Measurements from ENCODE around the gene ATP5F1D.

The ATP5F1D gene

GRCh38 chr19:1235625-1236538, 5.7 kb upstream of the ATP5F1D start:
- Mint-ChIP-seq H3K27ac (no peak overlapping the region), H3K36me3 (ENCODE audit: low read depth) (no peaks in the 10 kb centered on the region), H3K9me3 (no peaks in the 10 kb centered on the region), H3K4me1 (ENCODE audit: low read depth) (peaks cover 11% of the 10 kb centered on the region), H3K4me3 (no peak overlapping the region), H3K27me3 (peaks cover 8% of the 10 kb centered on the region)

GRCh38 chr19:1236576-1236975, 5.0 kb upstream of the ATP5F1D start:
- no peaks in the 10 kb centered on the region for H3K36me3 Mint-ChIP-seq (ENCODE audit: low read depth)
- no peaks in the 10 kb centered on the region for H3K9me3 Mint-ChIP-seq
- H3K4me3 Mint-ChIP-seq: no peak overlapping the region
- H3K4me1 Mint-ChIP-seq (ENCODE audit: low read depth): peaks cover 18% of the 10 kb centered on the region
- peaks cover 8% of the 10 kb centered on the region for H3K27me3 Mint-ChIP-seq
- no peak overlapping the region for H3K27ac Mint-ChIP-seq

DNA sequence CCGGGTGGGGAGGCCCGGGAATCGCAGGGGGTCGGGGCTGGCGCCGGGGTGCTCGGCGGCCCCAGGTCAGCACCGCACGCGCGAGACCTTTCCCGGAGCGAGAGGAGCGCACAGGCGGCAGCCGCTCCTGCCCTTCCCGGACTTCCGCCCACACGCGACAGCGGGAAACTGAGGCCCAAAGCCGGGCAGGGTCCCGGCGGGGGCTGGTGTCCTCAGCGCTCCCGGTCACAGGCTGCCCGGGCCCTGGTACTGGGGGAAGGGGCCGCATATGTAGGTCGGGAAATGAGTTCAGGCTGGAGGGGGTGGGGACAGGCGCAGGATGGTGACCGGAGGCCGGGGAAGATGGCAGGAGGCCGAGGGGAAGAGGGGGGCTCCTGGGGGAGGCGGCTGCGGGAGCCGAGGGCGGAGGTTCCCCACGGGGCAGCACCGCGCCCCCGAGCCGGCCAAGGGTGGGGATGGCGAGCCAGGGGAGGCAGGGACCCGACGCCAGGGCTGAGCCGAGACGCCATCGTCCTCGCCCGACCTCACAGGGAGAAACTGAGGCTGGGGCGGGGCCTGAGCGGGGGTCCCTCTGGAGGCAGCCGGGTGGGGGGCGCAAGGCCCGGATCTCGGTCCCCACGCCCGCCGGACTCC, 4.4 kb upstream of the ATP5F1D start:
- Mint-ChIP-seq H3K4me1 (ENCODE audit: low read depth) (peaks cover 18% of the 10 kb centered on the region), H3K9me3 (no peaks in the 10 kb centered on the region), H3K4me3 (peak overlapping the region; percentile 30), H3K27me3 (peaks cover 8% of the 10 kb centered on the region), H3K36me3 (ENCODE audit: low read depth) (no peaks in the 10 kb centered on the region), H3K27ac (no peak overlapping the region)

- peaks cover 8% of the 10 kb centered on the region for H3K27me3 Mint-ChIP-seq
These were observed 3.7 kb upstream of the ATP5F1D start, which contains the start of gene CBARP for GRCh38 chr19:1237754-1238368. CBARP (minus strand) TSS chr19:1238005; CDS start chr19:1236100, 1,905 bp downstream.

GRCh38 chr19:1238369-1239303, 2.9 kb upstream of the ATP5F1D start:
- peak overlapping the region; percentile 55 for H3K27ac Mint-ChIP-seq
- peaks cover 8% of the 10 kb centered on the region for H3K27me3 Mint-ChIP-seq
- peak overlapping the region; percentile 74 for H3K4me3 Mint-ChIP-seq
- H3K36me3 Mint-ChIP-seq (ENCODE audit: low read depth): no peaks in the 10 kb centered on the region
- H3K4me1 Mint-ChIP-seq (ENCODE audit: low read depth): peaks cover 33% of the 10 kb centered on the region
- no peaks in the 10 kb centered on the region for H3K9me3 Mint-ChIP-seq

More at GRCh38 chr19:1237754-1238368, 3.7 kb upstream of the ATP5F1D start, which contains the start of gene CBARP:
- H3K4me3 Mint-ChIP-seq: peak within 1 kb of the TSS; percentile 74
- no peaks in the 10 kb centered on the region for H3K9me3 Mint-ChIP-seq
- no peaks in the 10 kb centered on the region for H3K36me3 Mint-ChIP-seq (ENCODE audit: low read depth)
- peaks cover 25% of the 10 kb centered on the region for H3K4me1 Mint-ChIP-seq (ENCODE audit: low read depth)
- peak within 1 kb of the TSS; percentile 55 for H3K27ac Mint-ChIP-seq

DNA sequence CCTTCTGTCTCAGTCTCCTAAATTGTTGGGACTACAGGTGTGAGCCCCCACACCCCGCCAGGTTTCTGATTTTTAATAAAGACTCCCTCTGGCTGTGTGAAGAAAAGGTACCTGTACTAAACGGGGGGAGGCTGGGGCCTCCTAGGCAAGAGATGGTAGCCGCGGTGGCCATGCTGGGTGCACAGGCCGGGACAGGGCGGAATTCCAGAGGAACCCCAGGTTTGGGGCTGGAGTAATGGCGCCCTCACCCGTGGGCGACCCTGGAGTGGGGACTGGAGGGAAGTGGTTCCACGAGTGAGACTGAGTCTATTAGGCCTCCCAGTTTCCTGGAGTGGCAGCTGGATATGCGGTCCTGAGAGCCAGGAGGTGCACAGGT, 2.1 kb upstream of the ATP5F1D start:
- H3K36me3 Mint-ChIP-seq (ENCODE audit: low read depth): no peaks in the 10 kb centered on the region
- peaks cover 8% of the 10 kb centered on the region for H3K27me3 Mint-ChIP-seq
- H3K9me3 Mint-ChIP-seq: no peaks in the 10 kb centered on the region
- peaks cover 36% of the 10 kb centered on the region for H3K4me1 Mint-ChIP-seq (ENCODE audit: low read depth)
- no peak overlapping the region for H3K27ac Mint-ChIP-seq
- H3K4me3 Mint-ChIP-seq: peak overlapping the region; percentile 74

DNA sequence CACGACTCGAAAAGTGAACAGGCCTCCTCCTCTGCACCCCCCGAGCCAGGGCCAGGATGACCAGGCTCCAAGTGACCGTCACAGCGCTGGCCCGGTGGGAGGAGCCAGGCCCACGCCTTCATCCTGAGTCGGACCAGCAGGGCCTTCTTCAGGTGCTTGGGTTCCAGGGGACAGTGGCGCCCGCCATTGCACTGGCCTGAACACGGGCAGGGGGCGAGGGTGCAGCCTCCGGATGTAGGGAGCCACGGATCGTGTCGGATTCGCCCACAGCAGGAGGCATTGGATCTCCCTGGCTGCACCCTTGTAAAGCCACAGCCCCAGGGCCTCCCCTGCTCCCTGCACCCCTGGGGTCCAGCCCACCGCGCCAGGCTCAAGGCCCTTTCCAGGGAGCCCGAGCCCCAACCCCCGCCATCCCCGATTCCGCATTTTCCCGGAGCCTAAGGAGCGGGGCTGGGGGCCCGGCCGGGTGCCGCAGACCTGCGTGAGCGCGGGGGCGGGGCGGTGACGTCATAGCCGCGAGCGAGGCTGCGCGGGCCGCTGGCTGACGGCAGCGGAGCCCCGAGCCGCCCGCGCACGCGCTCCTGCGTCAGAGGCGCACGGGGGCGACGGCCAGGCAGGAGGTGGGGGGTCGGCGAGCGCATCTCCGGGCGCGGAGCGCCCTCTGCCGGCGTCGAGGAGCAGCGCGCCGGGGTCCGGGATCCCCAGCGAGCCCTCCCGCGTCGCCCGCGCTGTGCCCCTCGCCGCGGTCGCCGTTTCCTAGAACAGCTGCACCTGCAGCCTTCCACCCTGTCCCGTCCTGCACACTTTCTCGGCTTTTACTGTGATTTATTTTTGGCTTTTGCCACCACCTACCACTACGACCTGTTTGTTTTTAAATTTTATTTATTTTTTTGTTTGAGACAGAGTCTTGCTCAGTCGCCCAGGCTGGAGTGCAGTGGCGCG, 1.5 kb upstream of the ATP5F1D start:
- Mint-ChIP-seq H3K27me3 (peaks cover 8% of the 10 kb centered on the region), H3K9me3 (no peaks in the 10 kb centered on the region), H3K4me3 (peak overlapping the region; percentile 37), H3K36me3 (ENCODE audit: low read depth) (no peaks in the 10 kb centered on the region), H3K4me1 (ENCODE audit: low read depth) (peaks cover 40% of the 10 kb centered on the region), H3K27ac (no peak overlapping the region)

GRCh38 chr19:1240925-1241324, 626 bp upstream of the ATP5F1D start:
- Mint-ChIP-seq H3K9me3 (no peaks in the 10 kb centered on the region), H3K4me1 (ENCODE audit: low read depth) (peaks cover 40% of the 10 kb centered on the region), H3K4me3 (peak overlapping the region; percentile 83), H3K27me3 (peaks cover 8% of the 10 kb centered on the region), H3K27ac (peak overlapping the region; percentile 21), H3K36me3 (ENCODE audit: low read depth) (no peaks in the 10 kb centered on the region)

GRCh38 chr19:1243768-1244692, 2.5 kb downstream of the ATP5F1D start:
- H3K9me3 Mint-ChIP-seq: no peaks in the 10 kb centered on the region
- H3K27ac Mint-ChIP-seq: peak overlapping the region; percentile 63
- H3K27me3 Mint-ChIP-seq: no peaks in the 10 kb centered on the region
- peaks cover 32% of the 10 kb centered on the region for H3K4me1 Mint-ChIP-seq (ENCODE audit: low read depth)
- H3K36me3 Mint-ChIP-seq (ENCODE audit: low read depth): no peaks in the 10 kb centered on the region
- peak overlapping the region; percentile 88 for H3K4me3 Mint-ChIP-seq

- Mint-ChIP-seq H3K36me3 (ENCODE audit: low read depth) (no peaks in the 10 kb centered on the region), H3K27ac (peak overlapping the region; percentile 63), H3K27me3 (no peaks in the 10 kb centered on the region), H3K4me1 (ENCODE audit: low read depth) (peaks cover 32% of the 10 kb centered on the region), H3K4me3 (peak overlapping the region; percentile 55), H3K9me3 (no peaks in the 10 kb centered on the region)
These were observed 3.3 kb downstream of the ATP5F1D start for GRCh38 chr19:1244693-1245451.

- H3K9me3 Mint-ChIP-seq: no peaks in the 10 kb centered on the region
- no peak overlapping the region for H3K27ac Mint-ChIP-seq
- peaks cover 31% of the 10 kb centered on the region for H3K4me1 Mint-ChIP-seq (ENCODE audit: low read depth)
- H3K36me3 Mint-ChIP-seq (ENCODE audit: low read depth): no peaks in the 10 kb centered on the region
- H3K27me3 Mint-ChIP-seq: no peaks in the 10 kb centered on the region
- no peak overlapping the region for H3K4me3 Mint-ChIP-seq
These were observed 4.1 kb downstream of the ATP5F1D start for GRCh38 chr19:1245494-1246264.
